ENCODE results near the gene MFAP1. TPM values are rescaled to one million over a fixed set of nuclear protein-coding genes. Genes with fewer than 3 reads are reported as not detected.
"Not testable (repeated sequence)": the region's sequence is repeated elsewhere in the genome, so short reads cannot be mapped to it uniquely, and the experiment has no call there.

The MFAP1 gene
- total and polyA plus RNA-seq, 2 donors (not counting 1 experiment from before 2014, with no cell fraction given), result 28.4 to 45.0 TPM

DNA sequence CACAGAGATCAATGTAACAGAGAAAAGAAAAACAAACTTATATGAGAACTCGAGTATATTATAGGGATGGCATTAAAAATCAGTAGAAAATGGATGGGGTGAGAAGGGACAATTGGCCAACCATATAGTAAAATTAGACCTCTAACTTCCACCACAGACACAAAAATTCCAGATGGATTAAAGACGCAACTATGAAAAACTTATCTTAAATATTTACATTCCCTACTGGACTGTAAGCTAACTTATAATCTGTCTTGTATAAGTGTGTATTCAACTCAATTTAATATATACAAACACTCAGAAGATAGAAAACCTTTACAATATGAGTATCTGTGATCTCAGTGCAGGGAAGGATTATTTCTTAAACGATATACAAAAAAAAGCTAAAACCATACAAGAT is 3.0 kb downstream of the MFAP1 start:
- peak in 1 of 2 donors; percentile 61 for DNase-seq (ENCODE audit: low read depth in 2 of 2)
- Histone ChIP-seq H3K4me1 (ENCODE audit: control insufficient read depth, extremely low read depth, insufficient read depth, low read length) (no peaks in the 10 kb centered on the region), H2AFZ (ENCODE audit: low read length) (no peak overlapping the region), H3K79me2 (ENCODE audit: control insufficient read depth, insufficient read depth, low read length) (peaks cover 54% of the 10 kb centered on the region), H3K27me3 (ENCODE audit: control insufficient read depth, insufficient read depth, low read length) (no peaks in the 10 kb centered on the region), H3K4me3 (replicated peaks in 1 of 4; ENCODE audit: control extremely low read depth in 1 of 4, insufficient read depth in 1 of 4, low read depth in 3 of 4, low read length in 4 of 4) (peak overlapping the region in 3 of 4 experiments; percentile 28 to 39 (median 33)), H3K27ac (ENCODE audit: insufficient read depth, low read length) (peak overlapping the region; percentile 17), H3K9me3 (ENCODE audit: control insufficient read depth, insufficient read depth, low read depth, low read length) (no peaks in the 10 kb centered on the region), H3K4me2 (ENCODE audit: extremely low read depth, insufficient read depth, low read length) (peak overlapping the region; percentile 39), H3K9ac (ENCODE audit: insufficient read depth, low read length) (no peak overlapping the region), H3K36me3 (ENCODE audit: control insufficient read depth, insufficient read depth, low read length) (no peaks in the 10 kb centered on the region), H4K20me1 (ENCODE audit: control insufficient read depth, extremely low read depth, insufficient read depth, low read length) (no peaks in the 10 kb centered on the region)
- TF ChIP-seq EZH2 (IDR thresholded peaks at IDR 0.05; ENCODE audit: low read length, missing control alignments) (no peak), CTCF (conservative IDR thresholded peaks at IDR 0.05 in 1 of 2, IDR thresholded peaks at IDR 0.05 in 1 of 2; ENCODE audit: low read depth in 1 of 2, low read length in 2 of 2) (no peak)

GRCh38 chr15:43815064-43815463 is 9.4 kb downstream of the MFAP1 start:
- H3K36me3 ChIP-seq (ENCODE audit: control insufficient read depth, insufficient read depth, low read length), result peaks cover 11% of the 10 kb centered on the region
- not testable (repeated sequence) for H2AFZ ChIP-seq (ENCODE audit: low read length); H3K4me3 ChIP-seq (replicated peaks in 1 of 4; ENCODE audit: control extremely low read depth in 1 of 4, insufficient read depth in 1 of 4, low read depth in 3 of 4, low read length in 4 of 4); H4K20me1 ChIP-seq (ENCODE audit: control insufficient read depth, extremely low read depth, insufficient read depth, low read length); H3K9me3 ChIP-seq (ENCODE audit: control insufficient read depth, insufficient read depth, low read depth, low read length); H3K9ac ChIP-seq (ENCODE audit: insufficient read depth, low read length); H3K4me1 ChIP-seq (ENCODE audit: control insufficient read depth, extremely low read depth, insufficient read depth, low read length); H3K27me3 ChIP-seq (ENCODE audit: control insufficient read depth, insufficient read depth, low read length); H3K4me2 ChIP-seq (ENCODE audit: extremely low read depth, insufficient read depth, low read length); H3K27ac ChIP-seq (ENCODE audit: insufficient read depth, low read length); DNase-seq (ENCODE audit: low read depth in 2 of 2)
- H3K79me2 ChIP-seq (ENCODE audit: control insufficient read depth, insufficient read depth, low read length), result peaks cover 22% of the 10 kb centered on the region

- H3K9ac ChIP-seq (ENCODE audit: insufficient read depth, low read length), result no peak overlapping the region
- H3K27ac ChIP-seq (ENCODE audit: insufficient read depth, low read length), result no peak overlapping the region
- TF ChIP-seq CTCF (conservative IDR thresholded peaks at IDR 0.05 in 1 of 2, IDR thresholded peaks at IDR 0.05 in 1 of 2; ENCODE audit: low read depth in 1 of 2, low read length in 2 of 2) (no peak), EZH2 (IDR thresholded peaks at IDR 0.05; ENCODE audit: low read length, missing control alignments) (no peak)
- peaks cover 16% of the 10 kb centered on the region for H3K36me3 ChIP-seq (ENCODE audit: control insufficient read depth, insufficient read depth, low read length)
- H3K4me2 ChIP-seq (ENCODE audit: extremely low read depth, insufficient read depth, low read length), result no peak overlapping the region
- no peaks in the 10 kb centered on the region for H3K79me2 ChIP-seq (ENCODE audit: control insufficient read depth, insufficient read depth, low read length)
- no peaks in the 10 kb centered on the region for H3K4me1 ChIP-seq (ENCODE audit: control insufficient read depth, extremely low read depth, insufficient read depth, low read length)
- no peaks in the 10 kb centered on the region for H4K20me1 ChIP-seq (ENCODE audit: control insufficient read depth, extremely low read depth, insufficient read depth, low read length)
- no peak overlapping the region for H3K4me3 ChIP-seq (replicated peaks in 1 of 4; ENCODE audit: control extremely low read depth in 1 of 4, insufficient read depth in 1 of 4, low read depth in 3 of 4, low read length in 4 of 4)
- no peak for DNase-seq (ENCODE audit: low read depth in 2 of 2)
- no peaks in the 10 kb centered on the region for H3K27me3 ChIP-seq (ENCODE audit: control insufficient read depth, insufficient read depth, low read length)
- no peaks in the 10 kb centered on the region for H3K9me3 ChIP-seq (ENCODE audit: control insufficient read depth, insufficient read depth, low read depth, low read length)
- H2AFZ ChIP-seq (ENCODE audit: low read length), result no peak overlapping the region
These were observed 15.4 kb downstream of the MFAP1 start for GRCh38 chr15:43808960-43809678.

Measured in fibroblast of lung (primary cell).